GM19035 (cell line): ENCODE measurements around the gene TST.

Experiments used
- ATAC-seq: cut with Tn5 transposase; IDR thresholded peaks from one replicate; pipeline ENCODE4 v1.9.1; 2021; ENCODE audit not compliant: unreplicated experiment

TST gene

DNA sequence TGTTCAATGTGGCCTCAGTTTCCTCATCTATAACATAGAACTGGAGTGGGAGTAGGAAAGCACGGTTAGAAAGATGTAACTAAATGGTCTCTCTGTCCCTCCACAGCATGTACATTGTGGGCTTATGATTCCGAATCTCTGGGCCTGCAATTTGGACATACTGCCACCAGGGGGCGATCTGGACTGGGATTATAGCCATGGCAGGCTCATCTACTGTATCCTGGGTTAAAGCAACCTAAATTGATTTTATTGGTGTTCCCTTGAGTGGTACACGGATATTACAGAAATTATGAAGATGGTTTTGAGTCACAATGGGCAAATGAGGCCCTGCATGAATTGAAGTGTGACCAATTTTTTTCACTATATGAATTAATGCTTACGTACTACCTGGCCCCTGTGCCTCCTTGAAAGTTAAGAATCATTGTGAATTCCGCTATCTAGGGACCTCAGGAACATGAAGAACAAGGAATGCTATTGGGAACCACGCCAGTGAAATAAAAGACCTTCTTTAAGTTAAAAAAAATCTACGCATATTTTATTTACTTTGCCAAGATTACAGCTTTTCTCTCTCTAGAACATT, 32.9 kb downstream of the TST start:
- no peak for ATAC-seq

DNA sequence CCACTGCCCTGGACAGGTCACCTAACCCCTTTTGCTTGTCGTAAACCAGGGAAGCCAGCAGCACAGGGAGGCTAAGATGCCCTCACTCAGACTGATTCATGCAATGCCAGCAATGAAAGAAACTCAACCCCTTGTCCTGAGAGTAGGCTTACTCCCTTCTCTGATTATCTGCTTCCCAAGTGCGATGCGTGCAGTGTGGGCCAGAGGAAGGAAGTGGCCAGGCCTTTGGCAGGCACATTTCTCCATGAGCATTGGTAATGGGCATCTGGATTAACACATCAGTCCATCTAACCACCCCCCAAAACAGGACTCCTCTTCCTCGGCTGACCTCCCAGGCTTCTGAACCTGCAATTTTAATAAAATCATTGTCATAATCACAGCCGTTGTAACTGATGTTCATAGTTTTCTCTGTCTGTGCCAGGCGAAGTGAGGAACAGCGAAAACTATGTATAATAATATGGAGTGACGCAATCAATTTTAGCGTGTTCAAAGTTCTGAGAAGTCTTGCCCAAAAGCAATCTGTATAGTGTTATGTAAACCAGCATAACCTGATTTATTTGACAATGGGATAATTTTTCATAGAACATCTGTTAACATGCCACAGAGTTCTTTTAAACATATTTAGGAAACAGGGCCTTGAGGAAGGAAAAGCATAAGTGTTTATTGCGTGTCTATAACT, 33.9 kb downstream of the TST start:
- no peak for ATAC-seq

DNA sequence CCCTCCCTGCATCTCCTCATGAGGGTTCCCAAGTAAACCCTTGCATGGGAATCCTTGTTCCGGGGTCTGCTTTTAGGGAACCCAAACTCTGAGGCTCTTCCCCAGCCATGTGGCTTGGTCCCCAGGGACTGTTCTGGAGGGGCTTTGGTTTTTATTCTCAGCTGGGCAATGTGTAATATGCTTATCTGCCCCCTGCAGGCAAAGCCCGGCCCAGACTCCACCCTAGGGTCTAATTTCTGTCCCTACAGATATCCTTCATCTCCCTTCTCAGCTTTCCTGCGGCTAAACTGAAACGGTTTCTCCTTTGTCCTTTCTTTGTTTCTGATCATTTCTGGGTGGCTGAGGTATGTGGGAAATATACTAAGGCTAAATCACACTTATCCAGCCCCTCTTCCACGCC, 37.1 kb downstream of the TST start:
- no peak for ATAC-seq

DNA sequence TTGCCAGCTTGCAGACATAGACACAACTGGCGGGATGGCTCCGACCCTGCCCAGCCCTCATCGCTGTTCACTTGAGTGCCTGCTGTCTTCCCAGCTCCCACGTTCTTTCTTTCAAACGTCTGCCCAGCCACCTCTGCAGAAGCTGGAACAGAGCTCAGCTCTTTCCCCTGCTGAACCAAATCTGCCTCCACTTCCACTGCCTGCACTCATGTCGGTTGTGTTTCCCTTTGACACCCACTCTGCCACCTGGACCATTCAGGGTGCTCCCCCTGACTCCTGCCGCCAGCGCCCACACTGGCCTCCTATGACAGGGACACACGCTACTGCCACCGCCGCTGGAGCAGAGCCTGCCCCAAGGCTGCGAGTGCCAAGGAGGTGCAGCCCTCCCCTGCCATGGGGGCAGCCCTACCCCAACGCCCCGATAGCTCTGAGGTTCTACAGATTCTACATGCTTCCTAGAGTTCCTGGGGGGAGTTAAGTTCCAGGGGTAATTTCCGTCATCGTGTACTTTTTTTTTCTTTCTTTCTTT, 37.9 kb downstream of the TST start:
- no peak for ATAC-seq

DNA sequence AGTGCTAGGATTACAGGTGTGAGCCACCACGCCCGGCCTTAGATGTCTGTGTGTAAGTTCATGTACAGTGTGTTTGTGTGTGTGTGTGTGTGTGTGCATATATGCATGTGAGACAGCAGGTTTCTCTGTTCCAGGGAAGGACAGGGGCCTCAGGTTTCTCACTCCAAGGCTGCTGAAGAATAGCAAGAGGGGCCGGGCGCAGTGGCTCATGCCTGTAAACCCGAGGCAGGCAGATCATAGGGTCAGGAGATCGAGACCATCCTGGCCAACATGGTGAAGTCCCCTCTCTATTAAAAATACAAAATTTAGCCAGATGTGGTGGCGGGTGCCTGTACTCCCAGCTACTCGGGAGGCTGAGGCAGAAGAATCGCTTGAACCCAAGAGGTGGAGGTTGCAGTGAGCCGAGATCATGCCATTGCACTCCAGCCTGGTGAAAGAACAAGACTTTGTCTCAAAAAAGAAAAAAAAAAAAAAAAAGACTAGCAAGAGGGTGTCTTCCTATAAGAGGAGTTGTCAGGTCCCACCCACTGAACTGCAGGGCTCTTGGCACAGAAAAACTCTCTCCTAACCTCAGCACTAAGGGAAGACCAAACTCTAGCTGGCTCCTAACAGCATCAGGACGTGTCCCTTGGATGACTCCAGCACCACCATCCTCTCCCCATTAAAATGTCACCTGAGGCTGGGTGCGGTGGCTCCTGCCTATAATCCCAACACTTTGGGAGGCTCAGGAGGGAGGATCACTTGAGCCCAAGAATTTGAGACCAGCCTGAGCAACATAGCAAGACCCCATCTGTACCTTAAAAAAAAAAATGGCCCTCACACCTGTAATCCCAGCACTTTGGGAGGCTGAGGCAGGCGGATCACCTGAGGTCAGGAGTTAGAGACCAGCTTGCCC, 40.0 kb downstream of the TST start:
- no peak for ATAC-seq

DNA sequence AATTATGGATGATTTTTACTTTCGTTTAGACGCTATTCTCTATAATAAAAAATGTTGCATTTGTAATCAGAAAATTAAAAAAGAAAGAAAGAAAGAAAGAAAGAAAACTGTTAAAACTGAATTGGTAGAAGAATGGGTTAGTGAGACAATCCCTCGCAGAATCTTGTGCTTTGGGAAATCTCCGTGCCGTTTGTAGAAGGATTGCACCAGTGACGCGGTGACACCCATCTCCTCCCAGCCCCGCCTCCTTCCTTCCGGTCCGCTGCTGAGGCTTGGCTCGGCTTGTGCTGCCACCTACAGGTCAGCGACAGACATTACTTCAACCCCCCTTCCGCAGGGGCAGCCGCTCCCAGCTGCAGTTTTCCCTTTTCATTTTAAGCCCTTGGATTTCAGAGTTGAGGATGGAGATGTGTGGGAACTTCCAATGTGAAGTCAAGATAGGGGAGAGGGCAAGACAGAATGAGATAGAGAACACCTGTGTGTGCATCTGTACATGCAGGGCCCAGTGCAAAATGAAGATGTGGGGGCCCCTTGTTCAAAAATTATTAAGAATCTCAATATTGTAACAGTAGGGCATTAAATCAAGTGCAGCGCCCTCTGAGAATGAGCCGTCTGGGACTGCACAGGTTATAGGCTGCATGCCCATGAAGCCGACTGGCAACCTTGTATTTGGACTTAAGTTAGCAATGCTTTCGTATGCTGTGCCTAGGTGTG, 41.1 kb downstream of the TST start:
- peak; percentile 75 for ATAC-seq

DNA sequence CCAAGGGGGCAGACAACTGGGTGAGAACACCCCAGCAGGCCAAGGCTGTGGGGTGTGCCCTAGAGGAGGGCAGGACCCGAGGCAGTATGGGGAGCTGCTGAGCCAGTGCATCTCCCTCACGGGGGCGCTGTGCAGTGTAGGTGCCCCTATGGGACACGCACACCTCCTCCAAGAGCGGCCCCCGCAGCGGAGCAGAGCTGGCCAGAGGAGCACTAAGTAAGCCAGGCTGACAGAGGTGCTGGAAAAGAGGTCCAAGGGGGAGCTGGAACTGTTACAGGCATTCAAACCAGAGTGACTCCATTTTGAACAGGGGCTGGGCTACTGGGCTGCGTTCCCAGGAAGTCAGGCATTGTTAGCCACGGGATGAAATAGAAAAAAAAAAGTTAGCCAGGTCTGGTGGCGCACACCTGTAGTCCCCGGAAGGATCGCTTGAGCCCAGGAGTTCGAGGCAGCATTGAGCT, 41.8 kb downstream of the TST start:
- no peak for ATAC-seq

DNA sequence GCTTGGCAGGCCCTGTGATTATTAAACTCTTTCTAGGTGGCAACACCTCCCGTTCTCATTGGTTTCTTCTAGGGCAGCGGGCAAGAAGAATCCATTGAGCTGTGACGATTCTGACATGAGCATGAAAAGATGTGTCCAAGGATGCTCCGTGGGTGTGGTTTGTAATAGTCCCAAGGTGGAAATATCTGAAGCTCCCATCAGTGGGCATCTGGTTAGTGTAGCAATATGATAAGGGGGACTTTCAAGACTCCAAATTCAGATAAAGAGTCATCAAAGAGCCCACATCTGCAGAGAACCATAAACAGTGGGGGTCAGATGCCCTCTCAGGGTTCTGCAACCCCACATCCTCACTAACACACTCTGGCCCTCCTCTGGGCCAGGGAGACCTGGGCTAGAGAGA, 42.6 kb downstream of the TST start:
- ATAC-seq, result no peak

DNA sequence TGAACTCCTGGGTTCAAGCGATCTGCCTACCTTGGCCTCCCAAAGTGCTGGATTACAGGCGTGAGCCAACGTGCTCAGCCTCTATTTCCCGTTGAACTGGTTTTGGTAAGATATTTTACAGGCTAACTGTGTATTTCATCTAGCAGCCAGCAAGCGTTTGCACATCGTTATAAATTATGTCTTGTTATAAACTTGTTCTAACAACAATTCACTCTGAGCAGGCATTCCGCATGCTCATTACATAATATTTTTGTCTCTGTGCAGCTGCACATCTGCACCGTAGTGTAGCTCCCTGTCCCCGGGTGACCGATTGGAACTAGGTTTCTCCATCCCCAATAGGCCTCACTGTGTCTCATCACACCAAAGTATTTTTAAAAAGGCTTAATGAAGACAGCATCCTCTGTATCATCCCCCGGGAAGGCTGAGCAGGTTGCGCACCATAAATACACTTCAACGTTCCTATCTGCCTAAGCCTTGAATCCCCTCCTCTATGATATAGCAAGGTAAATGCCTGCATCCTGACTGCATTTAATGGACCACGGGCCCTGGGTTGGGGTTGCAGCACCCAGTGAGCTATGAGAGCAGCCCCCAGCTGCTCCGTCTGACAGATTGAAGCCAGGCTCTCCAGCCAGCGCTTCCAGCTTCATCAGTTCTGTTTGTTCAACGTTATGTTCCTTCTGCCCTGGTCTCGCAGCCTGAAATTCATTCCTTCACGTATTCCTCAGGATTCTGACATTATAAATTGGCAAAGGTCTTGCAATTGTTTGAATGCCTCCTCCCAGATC, 47.7 kb downstream of the TST start:
- ATAC-seq, result no peak

DNA sequence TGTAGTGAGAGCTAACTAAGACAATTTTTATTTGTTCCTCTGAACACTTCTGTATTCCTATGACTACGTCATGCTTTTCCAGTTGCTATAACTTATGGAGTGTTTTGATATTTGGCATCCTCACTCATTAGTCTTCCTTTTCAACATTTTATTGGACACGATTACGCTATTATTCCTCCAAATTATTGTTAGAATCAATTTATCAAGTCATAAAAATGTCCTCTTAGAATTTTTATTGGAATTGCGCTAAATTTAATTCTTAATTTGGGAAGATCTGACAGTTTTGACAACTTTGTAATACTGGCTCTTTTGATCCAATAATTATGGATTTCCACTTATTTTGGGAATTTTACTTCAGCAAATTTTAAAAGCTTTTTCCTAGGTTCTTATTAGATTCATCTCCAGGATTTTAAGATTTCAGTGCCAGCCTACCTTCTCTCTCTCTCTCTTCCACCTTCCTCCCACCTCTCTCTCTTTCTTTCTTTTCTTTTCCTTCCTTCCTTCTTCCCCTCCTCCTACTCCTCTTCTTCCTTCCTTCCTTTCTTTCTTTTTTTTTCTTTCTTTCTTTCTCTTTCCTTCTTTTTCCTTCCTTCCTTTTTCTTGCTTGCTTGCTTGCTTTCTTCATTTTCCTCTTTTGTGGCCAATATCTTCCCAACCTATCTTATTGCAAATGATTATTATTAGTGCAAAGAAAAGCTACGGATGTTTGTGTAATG, 50.8 kb downstream of the TST start:
- ATAC-seq, result no peak

DNA sequence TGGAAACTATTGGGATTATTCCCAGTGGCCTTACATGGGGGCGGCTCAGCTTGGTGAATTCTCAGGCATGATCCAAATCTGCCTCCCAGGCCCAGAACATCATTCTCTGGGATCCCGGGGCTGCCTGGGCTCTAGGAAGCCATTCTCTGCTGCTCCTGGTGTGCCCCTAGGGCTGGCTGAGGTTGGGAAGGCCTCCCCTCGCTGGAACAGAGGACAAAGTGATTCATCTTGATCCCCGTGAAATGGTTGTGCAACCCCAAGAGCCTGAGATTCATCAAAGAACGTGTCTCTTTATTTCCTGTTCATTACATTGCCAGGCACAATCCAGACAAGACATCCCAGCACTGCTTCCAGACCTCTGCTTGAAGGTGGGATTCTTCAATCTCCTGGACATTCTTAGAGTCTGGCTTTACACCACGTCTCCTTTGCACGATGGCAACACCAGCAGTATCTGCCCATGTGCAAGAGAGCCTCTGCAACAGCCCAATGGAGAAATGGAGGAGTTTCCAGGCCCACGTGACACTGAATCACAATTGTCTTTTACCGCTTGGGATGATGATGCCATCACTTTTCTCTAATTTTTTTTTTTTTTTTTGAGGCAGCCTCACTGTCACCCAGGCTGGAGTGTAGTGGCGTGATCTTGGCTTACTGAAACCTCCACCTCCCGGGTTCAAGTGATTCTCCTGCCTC, 52.3 kb downstream of the TST start:
- ATAC-seq, result no peak

DNA sequence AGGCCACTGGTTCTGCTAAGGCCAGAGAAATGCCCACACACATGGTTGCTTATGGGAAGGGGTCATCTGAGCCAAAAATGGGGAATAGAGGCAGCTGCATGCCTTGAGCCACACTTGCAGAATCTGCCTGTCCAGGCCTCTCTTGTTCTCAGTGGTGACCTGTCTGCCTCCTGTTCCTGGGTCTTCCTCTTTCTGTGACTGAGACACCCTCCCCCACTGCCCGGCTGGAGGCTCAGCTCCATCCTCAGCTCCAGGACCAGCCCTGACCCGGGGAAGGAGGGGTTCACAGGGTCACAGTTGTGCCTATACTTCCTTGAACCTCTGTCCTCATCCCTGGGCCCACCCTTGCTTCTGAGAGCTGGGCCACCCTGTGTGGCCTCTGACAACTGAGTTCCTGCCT, 53.6 kb downstream of the TST start:
- ATAC-seq, result no peak

DNA sequence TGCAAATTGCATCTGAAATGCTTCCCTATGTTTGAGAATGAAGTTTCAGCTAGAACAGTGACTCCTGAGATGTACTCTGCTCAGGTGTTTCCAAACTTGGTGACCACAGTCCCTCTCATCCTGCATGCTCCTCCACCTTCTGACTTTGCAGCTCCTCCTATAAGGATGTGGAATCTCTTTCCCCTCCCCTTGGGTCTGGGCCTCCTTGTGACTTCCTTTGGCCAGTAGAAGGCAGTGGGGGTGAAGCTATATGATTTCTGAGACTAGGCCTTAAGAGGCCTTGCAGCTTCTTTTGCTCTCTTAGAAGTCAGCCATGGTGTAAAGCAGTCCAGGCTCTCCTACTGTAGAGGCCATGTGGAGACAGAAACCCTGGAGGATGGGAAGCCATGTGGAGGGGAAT, 55.1 kb downstream of the TST start:
- ATAC-seq, result no peak

DNA sequence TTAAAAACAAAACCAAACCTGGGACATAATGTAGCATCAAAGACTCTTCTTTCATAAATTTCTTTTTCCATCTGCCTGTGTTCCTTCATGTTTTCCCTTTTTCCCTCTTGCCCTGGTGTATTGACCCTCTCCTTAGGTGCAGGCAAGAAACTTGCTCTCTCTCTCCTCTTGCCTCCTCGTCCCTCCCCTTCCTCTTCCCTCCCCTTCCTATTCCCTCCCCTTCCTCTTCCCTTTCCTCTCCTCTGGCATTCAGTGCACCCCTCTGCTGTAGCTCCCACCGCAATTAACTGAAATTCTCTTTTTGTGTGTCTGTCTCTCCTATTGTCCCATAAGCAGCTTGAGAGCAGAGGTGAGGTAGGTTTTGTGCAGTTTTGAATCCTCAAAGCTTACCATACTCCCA, 55.9 kb downstream of the TST start:
- ATAC-seq, result no peak

DNA sequence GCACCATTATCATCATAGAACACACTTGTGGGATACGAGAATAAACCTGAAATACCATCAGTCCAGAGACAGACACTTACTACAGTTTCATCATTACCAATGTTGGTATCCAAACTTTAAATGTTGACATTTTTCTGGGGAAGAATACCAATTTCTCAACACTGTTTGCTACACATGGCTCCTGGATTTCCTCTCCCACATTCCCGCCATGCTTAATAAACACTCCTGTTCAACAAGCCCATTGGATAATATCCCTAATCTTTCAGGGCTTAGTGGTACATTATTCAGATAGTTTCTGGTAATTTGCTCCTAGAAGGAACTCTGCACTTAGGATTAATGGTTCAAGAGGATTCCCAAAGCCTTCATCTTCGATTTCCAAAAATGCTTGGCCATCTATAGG, 57.6 kb downstream of the TST start:
- no peak for ATAC-seq
